Measurements from ENCODE around the gene ANKLE1. TPM values are rescaled to one million over a fixed set of nuclear protein-coding genes. Genes with fewer than 3 reads are reported as not detected.

The ANKLE1 gene
- total and polyA plus RNA-seq, 2 donors, result 0.64 to 1.6 TPM

- H3K4me3 ChIP-seq (ENCODE audit: low read length in 2 of 2), result no peak overlapping the region
- WGBS, result 39% methylated on average over 15 of the region's 15 CpGs
- no peak overlapping the region for H3K27ac ChIP-seq (ENCODE audit: low read depth in 1 of 2, low read length in 1 of 2)
- H3K9me3 ChIP-seq (ENCODE audit: control insufficient read depth in 2 of 2, insufficient read depth in 1 of 2, low read length in 1 of 2), result peaks cover 1 to 22% of the 10 kb centered on the region in 2 donors
- peak; percentile 56 to 89 (median 76) for DNase-seq (ENCODE audit: low read depth in 6 of 9, low spot score in 9 of 9)
- peaks cover 0 to 9% of the 10 kb centered on the region in 2 donors for H3K4me1 ChIP-seq (ENCODE audit: control insufficient read depth in 2 of 2, insufficient read depth in 2 of 2, low read length in 2 of 2)
- no peaks in the 10 kb centered on the region for H3K27me3 ChIP-seq (ENCODE audit: control insufficient read depth in 2 of 2, insufficient read depth in 1 of 2, low read length in 1 of 2)
- H3K36me3 ChIP-seq (ENCODE audit: control insufficient read depth in 2 of 2, insufficient read depth in 2 of 2, low read length in 1 of 2), result no peaks in the 10 kb centered on the region
These were observed 20.8 kb upstream of the ANKLE1 start for GRCh38 chr19:17260842-17261325.

GRCh38 chr19:17262557-17262956, 19.1 kb upstream of the ANKLE1 start:
- no peaks in the 10 kb centered on the region for H3K27me3 ChIP-seq (ENCODE audit: control insufficient read depth in 2 of 2, insufficient read depth in 1 of 2, low read length in 1 of 2)
- H3K36me3 ChIP-seq (ENCODE audit: control insufficient read depth in 2 of 2, insufficient read depth in 2 of 2, low read length in 1 of 2), result no peaks in the 10 kb centered on the region
- peaks cover 1 to 22% of the 10 kb centered on the region in 2 donors for H3K9me3 ChIP-seq (ENCODE audit: control insufficient read depth in 2 of 2, insufficient read depth in 1 of 2, low read length in 1 of 2)
- no peak for DNase-seq (ENCODE audit: low read depth in 6 of 9, low spot score in 9 of 9)
- H3K4me3 ChIP-seq (ENCODE audit: low read length in 2 of 2), result no peak overlapping the region
- 95% methylated on average over 16 of the region's 16 CpGs for WGBS
- peaks cover under 1 to 18% of the 10 kb centered on the region in 2 donors for H3K4me1 ChIP-seq (ENCODE audit: control insufficient read depth in 2 of 2, insufficient read depth in 2 of 2, low read length in 2 of 2)
- no peak overlapping the region for H3K27ac ChIP-seq (ENCODE audit: low read depth in 1 of 2, low read length in 1 of 2)

GRCh38 chr19:17263712-17264640, 17.7 kb upstream of the ANKLE1 start:
- Histone ChIP-seq H3K4me1 (ENCODE audit: control insufficient read depth in 2 of 2, insufficient read depth in 2 of 2, low read length in 2 of 2) (peaks cover 7 to 26% of the 10 kb centered on the region in 2 donors), H3K9me3 (ENCODE audit: control insufficient read depth in 2 of 2, insufficient read depth in 1 of 2, low read length in 1 of 2) (peaks cover 1 to 17% of the 10 kb centered on the region in 2 donors), H3K27ac (ENCODE audit: low read depth in 1 of 2, low read length in 1 of 2) (no peak overlapping the region), H3K36me3 (ENCODE audit: control insufficient read depth in 2 of 2, insufficient read depth in 2 of 2, low read length in 1 of 2) (peaks cover 3 to 4% of the 10 kb centered on the region in 2 donors), H3K4me3 (ENCODE audit: low read length in 2 of 2) (no peak overlapping the region), H3K27me3 (ENCODE audit: control insufficient read depth in 2 of 2, insufficient read depth in 1 of 2, low read length in 1 of 2) (no peaks in the 10 kb centered on the region)
- no peak for DNase-seq (ENCODE audit: low read depth in 6 of 9, low spot score in 9 of 9)
- WGBS, result 95% methylated on average over 23 of the region's 23 CpGs

- H3K27me3 ChIP-seq (ENCODE audit: control insufficient read depth in 2 of 2, insufficient read depth in 1 of 2, low read length in 1 of 2), result no peaks in the 10 kb centered on the region
- H3K4me1 ChIP-seq (ENCODE audit: control insufficient read depth in 2 of 2, insufficient read depth in 2 of 2, low read length in 2 of 2), result peaks cover 7 to 26% of the 10 kb centered on the region in 2 donors
- peak in 1 of 9 donors; percentile 38 for DNase-seq (ENCODE audit: low read depth in 6 of 9, low spot score in 9 of 9)
- H3K27ac ChIP-seq (ENCODE audit: low read depth in 1 of 2, low read length in 1 of 2), result no peak within 1 kb of the TSS
- 60% methylated on average over 5 of the region's 5 CpGs for WGBS
- peaks cover 1 to 11% of the 10 kb centered on the region in 2 donors for H3K9me3 ChIP-seq (ENCODE audit: control insufficient read depth in 2 of 2, insufficient read depth in 1 of 2, low read length in 1 of 2)
- peaks cover 5 to 8% of the 10 kb centered on the region in 2 donors for H3K36me3 ChIP-seq (ENCODE audit: control insufficient read depth in 2 of 2, insufficient read depth in 2 of 2, low read length in 1 of 2)
- H3K4me3 ChIP-seq (ENCODE audit: low read length in 2 of 2), result no peak within 1 kb of the TSS
These were observed 17.1 kb upstream of the ANKLE1 start, which contains the start of gene USHBP1 for GRCh38 chr19:17264641-17264979. USHBP1 (minus strand) TSS chr19:17264745; CDS start chr19:17264299, 446 bp downstream.

GRCh38 chr19:17266026-17266425, 15.7 kb upstream of the ANKLE1 start:
- WGBS, result 95% methylated on average over 7 of the region's 7 CpGs
- Histone ChIP-seq H3K36me3 (ENCODE audit: control insufficient read depth in 2 of 2, insufficient read depth in 2 of 2, low read length in 1 of 2) (peaks cover 5 to 16% of the 10 kb centered on the region in 2 donors), H3K9me3 (ENCODE audit: control insufficient read depth in 2 of 2, insufficient read depth in 1 of 2, low read length in 1 of 2) (no peaks in the 10 kb centered on the region), H3K27ac (ENCODE audit: low read depth in 1 of 2, low read length in 1 of 2) (no peak overlapping the region), H3K4me3 (ENCODE audit: low read length in 2 of 2) (no peak overlapping the region), H3K4me1 (ENCODE audit: control insufficient read depth in 2 of 2, insufficient read depth in 2 of 2, low read length in 2 of 2) (peaks cover 7 to 26% of the 10 kb centered on the region in 2 donors), H3K27me3 (ENCODE audit: control insufficient read depth in 2 of 2, insufficient read depth in 1 of 2, low read length in 1 of 2) (no peaks in the 10 kb centered on the region)
- no peak for DNase-seq (ENCODE audit: low read depth in 6 of 9, low spot score in 9 of 9)

- no peaks in the 10 kb centered on the region for H3K9me3 ChIP-seq (ENCODE audit: control insufficient read depth in 2 of 2, insufficient read depth in 1 of 2, low read length in 1 of 2)
- H3K4me1 ChIP-seq (ENCODE audit: control insufficient read depth in 2 of 2, insufficient read depth in 2 of 2, low read length in 2 of 2), result peaks cover 7 to 26% of the 10 kb centered on the region in 2 donors
- H3K4me3 ChIP-seq (ENCODE audit: low read length in 2 of 2), result no peak overlapping the region
- DNase-seq (ENCODE audit: low read depth in 6 of 9, low spot score in 9 of 9), result no peak
- 47% methylated on average over 12 of the region's 12 CpGs for WGBS
- peak overlapping the region; percentile 47 to 77 for H3K27ac ChIP-seq (ENCODE audit: low read depth in 1 of 2, low read length in 1 of 2)
- H3K27me3 ChIP-seq (ENCODE audit: control insufficient read depth in 2 of 2, insufficient read depth in 1 of 2, low read length in 1 of 2), result no peaks in the 10 kb centered on the region
- peaks cover 9 to 21% of the 10 kb centered on the region in 2 donors for H3K36me3 ChIP-seq (ENCODE audit: control insufficient read depth in 2 of 2, insufficient read depth in 2 of 2, low read length in 1 of 2)
These were observed 15.1 kb upstream of the ANKLE1 start for GRCh38 chr19:17266589-17266974.

- Histone ChIP-seq H3K27me3 (ENCODE audit: control insufficient read depth in 2 of 2, insufficient read depth in 1 of 2, low read length in 1 of 2) (no peaks in the 10 kb centered on the region), H3K27ac (ENCODE audit: low read depth in 1 of 2, low read length in 1 of 2) (peak within 1 kb of the TSS; percentile 77 to 90), H3K36me3 (ENCODE audit: control insufficient read depth in 2 of 2, insufficient read depth in 2 of 2, low read length in 1 of 2) (peaks cover 15 to 27% of the 10 kb centered on the region in 2 donors), H3K4me1 (ENCODE audit: control insufficient read depth in 2 of 2, insufficient read depth in 2 of 2, low read length in 2 of 2) (peaks cover 7 to 26% of the 10 kb centered on the region in 2 donors), H3K4me3 (ENCODE audit: low read length in 2 of 2) (peak within 1 kb of the TSS; percentile 78 to 95), H3K9me3 (ENCODE audit: control insufficient read depth in 2 of 2, insufficient read depth in 1 of 2, low read length in 1 of 2) (no peaks in the 10 kb centered on the region)
- peak; percentile 93 to 99 (median 97) for DNase-seq (ENCODE audit: low read depth in 6 of 9, low spot score in 9 of 9)
- under 1% methylated on average over 27 of the region's 27 CpGs for WGBS
These were observed 14.5 kb upstream of the ANKLE1 start, which contains the start of gene BABAM1 for GRCh38 chr19:17266975-17267788. BABAM1 (plus strand) TSS chr19:17267443; CDS start chr19:17268807, 1,364 bp downstream.

- Histone ChIP-seq H3K27ac (ENCODE audit: low read depth in 1 of 2, low read length in 1 of 2) (no peak overlapping the region), H3K4me1 (ENCODE audit: control insufficient read depth in 2 of 2, insufficient read depth in 2 of 2, low read length in 2 of 2) (peaks cover 7 to 26% of the 10 kb centered on the region in 2 donors), H3K4me3 (ENCODE audit: low read length in 2 of 2) (no peak overlapping the region), H3K9me3 (ENCODE audit: control insufficient read depth in 2 of 2, insufficient read depth in 1 of 2, low read length in 1 of 2) (no peaks in the 10 kb centered on the region), H3K36me3 (ENCODE audit: control insufficient read depth in 2 of 2, insufficient read depth in 2 of 2, low read length in 1 of 2) (peaks cover 20 to 36% of the 10 kb centered on the region in 2 donors), H3K27me3 (ENCODE audit: control insufficient read depth in 2 of 2, insufficient read depth in 1 of 2, low read length in 1 of 2) (no peaks in the 10 kb centered on the region)
- 98% methylated on average over 13 of the region's 13 CpGs for WGBS
- no peak for DNase-seq (ENCODE audit: low read depth in 6 of 9, low spot score in 9 of 9)
These were observed 12.9 kb upstream of the ANKLE1 start for GRCh38 chr19:17268754-17269153.
